HG03565 (cell line): Measurements from ENCODE around the gene CYP3A5.
"Not testable (repeated sequence)": the region's sequence is repeated elsewhere in the genome, so short reads cannot be mapped to it uniquely, and the experiment has no call there.

Experiments
- ATAC-seq: cut with Tn5 transposase; IDR thresholded peaks from one replicate; pipeline ENCODE4 v1.9.1; 2021; ENCODE audit warnings: mild to moderate bottlenecking, moderate library complexity; ENCODE audit not compliant: unreplicated experiment

The CYP3A5 gene

DNA sequence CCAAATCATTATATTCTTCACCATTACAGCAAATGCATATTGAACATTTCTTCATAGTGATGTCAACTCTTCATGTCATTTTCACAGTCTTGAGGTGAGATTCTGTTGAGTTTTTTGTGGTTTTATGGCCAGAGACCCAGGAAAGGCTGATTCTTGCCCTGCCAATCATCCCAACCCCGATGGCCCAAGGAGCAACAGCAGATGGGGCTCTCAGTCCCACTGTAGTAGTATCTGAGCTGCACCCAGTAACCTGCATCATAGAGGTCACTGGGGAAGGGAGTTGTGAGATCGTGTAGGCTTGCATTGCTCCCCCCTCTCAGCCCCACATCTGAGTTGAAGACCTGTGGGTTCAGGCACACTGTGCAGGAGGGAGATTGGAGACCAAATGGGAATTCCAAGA lies 36.3 kb downstream of the CYP3A5 start:
- ATAC-seq = no peak

DNA sequence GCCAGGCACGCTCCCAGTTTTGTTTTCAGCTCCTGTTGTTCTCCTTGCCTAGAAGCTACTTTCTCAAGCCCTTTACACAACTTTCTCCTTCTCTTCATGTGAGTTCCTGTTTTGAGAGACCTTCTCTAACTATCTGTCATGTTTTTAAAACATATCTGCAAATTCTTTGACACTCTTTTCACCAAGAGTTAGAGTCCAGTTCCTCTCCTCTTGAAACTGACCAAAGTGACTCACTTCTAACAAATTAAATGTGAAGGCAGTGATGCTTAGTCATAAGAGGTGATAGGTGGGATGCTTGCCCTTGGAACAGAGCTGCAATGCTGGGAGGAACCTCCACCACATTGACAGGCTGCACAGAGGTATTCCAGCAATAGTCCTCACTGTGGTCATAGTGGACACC lies 37.8 kb downstream of the CYP3A5 start:
- ATAC-seq = no peak

- no peak for ATAC-seq
Measured at GRCh38 chr7:99639267-99639666, 40.5 kb downstream of the CYP3A5 start.

DNA sequence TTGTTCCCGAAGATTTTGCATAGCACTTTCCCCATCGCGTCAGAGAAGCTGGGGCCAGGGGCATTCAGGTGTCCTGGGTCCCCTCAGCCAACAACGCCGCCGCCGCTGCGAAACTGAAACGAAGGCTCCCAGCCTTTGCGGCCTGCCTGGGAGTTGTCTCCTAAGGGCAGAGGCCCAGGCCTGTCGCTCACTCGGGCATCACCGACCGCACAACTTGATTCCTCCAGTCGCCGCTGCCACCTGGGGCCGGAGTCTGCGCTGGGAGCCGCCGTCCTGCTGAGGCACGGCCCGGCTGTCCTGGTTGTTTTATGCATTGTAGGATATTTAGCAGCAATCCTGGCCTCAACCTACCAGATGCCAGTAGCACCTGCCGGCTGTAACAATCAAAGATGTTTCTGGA lies 41.1 kb downstream of the CYP3A5 start:
- ATAC-seq = no peak

DNA sequence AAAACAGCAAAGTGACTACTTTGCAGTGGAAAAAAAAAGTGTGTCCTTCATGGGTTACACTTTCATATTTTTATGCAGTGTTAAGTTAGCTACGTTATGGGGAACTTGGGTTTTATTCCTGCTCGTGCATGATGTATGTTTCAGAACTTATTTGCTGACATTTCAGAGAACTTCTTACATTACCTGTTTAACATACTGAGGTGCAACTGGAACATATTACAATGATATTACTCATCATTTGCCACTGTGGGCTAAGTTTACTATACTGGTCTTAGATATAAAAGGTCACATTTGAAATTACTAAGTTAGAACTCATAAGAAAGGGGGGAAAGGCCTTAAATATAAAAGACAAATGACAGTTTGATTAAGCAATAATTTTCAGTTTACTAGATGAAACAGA lies 42.4 kb downstream of the CYP3A5 start:
- not testable (repeated sequence) for ATAC-seq

DNA sequence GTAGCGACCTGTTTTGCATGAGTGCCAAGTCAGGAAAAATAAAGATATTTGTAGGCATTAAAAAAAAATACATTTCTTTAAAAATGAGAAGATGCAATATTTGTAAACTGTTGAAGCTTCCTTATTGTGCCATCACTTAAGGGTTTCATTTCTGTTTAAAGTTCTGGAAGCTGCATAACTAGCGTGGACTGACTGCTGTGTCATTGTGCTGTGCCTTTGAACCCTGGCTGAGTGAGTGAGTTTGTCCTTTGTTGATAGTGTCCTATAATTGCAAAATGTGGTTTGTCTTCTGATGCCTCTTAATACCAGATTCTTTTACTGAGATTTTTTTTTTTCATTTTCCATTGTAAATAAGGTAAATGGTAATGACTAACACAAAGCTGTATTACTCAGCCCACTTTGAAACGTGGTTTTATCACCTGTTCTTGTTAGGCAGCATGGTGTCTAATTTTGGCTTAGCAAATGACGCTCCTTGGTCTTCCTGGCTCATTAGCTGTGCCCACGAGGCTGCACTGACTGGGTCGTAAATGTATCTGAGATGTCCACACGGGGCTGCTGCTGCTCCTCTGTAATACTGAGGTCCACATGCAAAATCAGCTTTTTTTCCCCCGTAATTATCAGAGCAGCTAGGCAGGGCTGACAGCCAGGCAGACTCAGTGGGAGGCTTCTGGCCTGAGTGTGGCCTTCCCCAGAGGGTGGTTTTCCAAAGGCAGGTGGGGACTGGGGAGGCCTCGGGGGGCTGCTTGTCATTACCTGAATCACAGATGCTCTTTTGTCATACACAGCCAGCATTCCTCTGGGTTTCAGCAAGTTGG lies 48.3 kb downstream of the CYP3A5 start:
- ATAC-seq = no peak

DNA sequence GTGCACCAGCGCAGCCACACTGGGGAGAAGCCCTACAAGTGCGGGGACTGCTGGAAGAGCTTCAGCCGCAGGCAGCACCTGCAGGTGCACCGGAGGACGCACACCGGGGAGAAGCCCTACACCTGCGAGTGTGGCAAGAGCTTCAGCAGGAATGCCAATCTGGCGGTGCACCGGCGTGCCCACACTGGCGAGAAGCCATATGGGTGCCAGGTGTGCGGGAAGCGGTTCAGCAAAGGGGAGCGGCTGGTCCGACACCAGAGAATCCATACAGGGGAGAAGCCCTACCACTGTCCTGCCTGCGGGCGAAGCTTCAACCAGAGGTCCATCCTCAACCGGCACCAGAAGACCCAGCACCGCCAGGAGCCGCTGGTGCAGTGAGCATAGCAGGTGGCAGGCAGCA lies 50.2 kb downstream of the CYP3A5 start:
- no peak for ATAC-seq

- ATAC-seq = no peak
Measured at GRCh38 chr7:99628471-99629465, 51.0 kb downstream of the CYP3A5 start.

DNA sequence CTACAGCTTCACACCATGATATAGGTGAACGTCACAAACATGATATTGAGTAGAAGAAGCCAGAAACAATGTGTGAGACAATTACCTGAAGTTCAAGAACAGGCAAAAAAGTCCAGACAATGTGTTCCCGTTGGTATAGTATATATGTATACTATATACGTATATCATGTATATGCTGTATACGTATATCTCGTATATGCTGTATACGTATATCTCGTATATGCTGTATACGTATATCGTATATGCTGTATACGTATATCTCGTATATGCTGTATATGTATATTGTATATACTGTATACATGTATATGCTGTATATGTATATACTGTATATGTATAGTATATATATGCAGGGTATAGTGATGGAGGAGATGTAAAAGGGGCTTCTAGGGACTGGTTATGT lies 52.3 kb downstream of the CYP3A5 start:
- ATAC-seq = no peak

- no peak for ATAC-seq
Measured at GRCh38 chr7:99626661-99627060, 53.1 kb downstream of the CYP3A5 start.

DNA sequence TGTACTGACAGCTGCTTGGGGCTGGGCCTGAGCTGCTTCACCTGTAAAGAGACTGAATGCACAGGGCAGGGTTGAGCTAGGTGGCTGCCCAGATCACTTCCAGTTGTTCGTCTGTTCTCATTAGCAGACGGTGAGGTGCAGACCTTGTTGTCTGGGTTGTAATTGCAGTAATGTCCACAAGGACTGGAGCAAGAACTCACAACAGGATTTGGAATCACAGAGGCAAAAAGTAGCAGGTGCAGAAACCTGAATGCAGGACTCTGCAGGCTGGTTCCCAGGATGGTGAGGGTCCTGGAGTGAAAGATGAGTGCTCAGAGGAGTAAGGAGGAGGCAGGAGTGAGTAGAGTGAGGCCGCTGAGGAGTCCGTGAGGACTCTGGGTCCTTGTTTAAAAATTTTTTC lies 53.8 kb downstream of the CYP3A5 start:
- ATAC-seq = no peak

DNA sequence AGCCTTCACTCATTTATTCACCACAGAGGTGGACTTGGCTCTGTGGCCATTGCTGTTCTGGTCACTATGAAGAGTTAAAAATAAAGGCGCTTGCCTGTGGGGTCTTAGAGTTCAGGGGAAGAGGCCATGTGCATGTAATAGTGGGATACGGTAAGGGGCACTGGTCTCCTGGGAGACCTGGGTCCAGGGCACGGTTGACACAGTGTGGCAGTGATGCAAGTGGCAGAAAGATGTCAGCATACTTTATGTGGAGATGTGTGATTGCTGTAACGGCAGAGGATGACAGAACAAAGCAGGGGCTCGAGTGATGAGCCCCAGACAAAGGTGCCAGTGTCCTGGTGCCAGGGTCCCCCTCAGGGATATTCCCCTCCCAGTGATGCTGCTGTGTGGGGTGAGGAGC lies 54.5 kb downstream of the CYP3A5 start:
- no peak for ATAC-seq

DNA sequence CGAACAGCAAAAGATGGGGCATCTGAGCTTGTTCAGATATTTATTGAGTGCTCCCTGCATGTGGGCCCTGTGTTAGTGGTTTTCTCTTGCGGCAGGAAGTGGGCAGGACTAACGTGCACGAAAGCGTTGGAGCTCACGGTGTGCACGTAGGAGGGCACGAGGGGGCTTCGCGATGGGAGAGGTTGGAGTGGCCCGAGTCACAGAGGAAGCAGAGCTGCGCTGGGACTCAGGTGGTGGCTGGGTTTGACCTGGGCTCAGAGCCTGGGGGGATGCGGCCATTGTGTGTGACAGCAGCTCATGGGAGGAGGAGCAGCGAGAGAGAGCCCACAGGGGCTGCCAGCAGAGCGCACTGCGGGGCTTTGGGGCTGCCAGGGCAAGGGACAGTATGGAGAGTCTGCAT lies 55.3 kb downstream of the CYP3A5 start:
- no peak for ATAC-seq

DNA sequence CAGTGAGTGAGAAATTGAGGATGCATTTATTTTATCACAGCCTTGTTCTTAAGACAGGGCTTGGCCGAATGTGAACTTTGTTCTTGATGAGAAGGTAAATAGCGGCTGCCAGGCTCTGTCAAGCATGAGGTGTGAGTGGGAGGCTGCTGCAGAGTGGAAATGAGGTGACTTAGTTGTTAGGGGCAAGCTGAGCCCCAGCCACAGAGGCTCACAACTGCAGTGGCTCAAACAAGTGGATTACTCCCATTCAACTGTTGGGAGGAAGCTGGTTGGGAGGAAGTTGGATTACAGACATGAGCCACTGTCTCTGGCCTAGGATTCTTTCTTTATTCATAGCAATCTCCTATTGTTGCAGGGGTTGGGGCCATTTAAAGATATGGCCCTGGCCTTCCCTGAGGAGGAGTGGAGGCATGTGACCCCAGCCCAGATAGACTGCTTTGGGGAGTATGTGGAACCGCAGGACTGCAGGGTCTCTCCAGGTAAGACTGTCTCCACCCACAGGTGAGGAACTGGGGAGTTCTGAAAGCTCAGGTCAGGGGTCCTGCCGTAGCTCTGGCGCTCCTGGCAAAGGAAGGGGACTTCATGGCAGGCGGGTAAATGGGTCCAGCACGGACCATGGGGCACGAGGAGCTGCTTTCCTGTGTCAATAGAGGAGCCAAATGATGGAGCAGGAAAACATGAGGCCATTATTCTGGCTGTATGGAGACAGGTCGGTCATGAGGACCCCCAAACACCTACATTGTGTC lies 55.9 kb downstream of the CYP3A5 start:
- no peak for ATAC-seq

- ATAC-seq = no peak
Measured at GRCh38 chr7:99623091-99623693, 56.6 kb downstream of the CYP3A5 start.

DNA sequence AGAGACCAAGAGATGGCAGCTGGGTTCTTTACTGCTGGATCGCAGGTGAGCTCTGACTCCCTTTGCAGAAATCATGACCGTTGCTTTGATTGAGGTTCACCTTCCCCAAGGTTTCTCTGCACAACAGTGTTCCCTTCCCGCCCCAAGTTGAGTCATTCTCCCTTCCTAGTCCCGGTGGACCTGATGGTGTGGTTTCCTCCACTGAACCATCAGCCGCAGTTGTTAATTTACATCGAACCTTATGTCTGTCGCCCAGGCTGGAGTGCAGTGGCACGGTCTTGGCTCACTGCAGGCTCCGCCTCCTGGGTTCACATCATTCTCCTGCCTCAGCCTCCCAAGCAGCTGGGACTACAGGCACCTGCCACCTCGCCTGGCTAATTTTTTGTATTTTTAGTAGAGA lies 57.2 kb downstream of the CYP3A5 start:
- no peak for ATAC-seq

GRCh38 chr7:99621271-99621670 lies 58.5 kb downstream of the CYP3A5 start:
- ATAC-seq = no peak

- no peak for ATAC-seq
Measured at GRCh38 chr7:99619571-99620130, 60.1 kb downstream of the CYP3A5 start.

- ATAC-seq = no peak
Measured at GRCh38 chr7:99618726-99619125, 61.1 kb downstream of the CYP3A5 start.

DNA sequence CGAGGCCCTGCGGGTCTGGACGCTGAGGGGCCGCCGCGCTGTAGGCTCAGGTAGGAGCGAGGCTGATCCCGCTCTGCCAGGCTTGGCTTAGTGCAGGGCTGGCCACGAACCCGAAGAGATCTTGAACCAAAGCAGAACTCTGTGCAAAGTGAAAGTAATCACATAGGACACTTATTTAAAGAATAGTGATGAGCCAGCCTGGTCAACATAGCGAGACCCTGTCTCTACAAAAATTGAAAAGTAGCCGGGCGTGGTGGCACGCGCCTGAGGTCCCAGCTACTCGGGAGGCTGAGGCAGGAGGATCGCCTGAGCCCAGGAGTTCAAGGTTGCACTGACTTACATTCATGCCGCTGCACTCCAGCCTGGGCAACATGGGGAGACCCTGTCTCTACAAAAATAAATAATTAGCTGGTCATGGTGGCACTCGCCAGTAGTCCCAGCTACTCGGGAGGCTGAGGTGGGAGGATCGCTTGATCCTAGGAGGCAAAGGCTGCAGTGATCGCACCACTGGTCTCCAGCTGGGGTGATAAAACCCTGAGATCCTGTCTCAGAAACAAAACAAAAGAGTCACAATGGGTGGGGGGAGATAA lies 62.5 kb downstream of the CYP3A5 start:
- ATAC-seq = no peak
